Activated naive CD8-positive, alpha-beta T cell treated with anti-CD3 and anti-CD28 coated beads, Interleukin-2, amount 50 U/mL, for 24 hours (primary cell): ENCODE data around the gene GARRE1.
"Not testable (repeated sequence)": the region's sequence is repeated elsewhere in the genome, so short reads cannot be mapped to it uniquely, and the experiment has no call there.

ENCODE experiments used
- ATAC-seq: fragments of 150-1000 bp; cut with Tn5 transposase; one replicate; pipeline ENCODE4 v1.10.0; 2021
- DNase-seq: peaks from one replicate; pipeline ENCODE4 v3.0.0; 2021
- H3K27ac Mint-ChIP-seq: one replicate; pipeline ENCODE4 v1.8.0; 2021; ENCODE audit warnings: mild to moderate bottlenecking, mixed read lengths
- H3K27me3 Mint-ChIP-seq: one replicate; pipeline ENCODE4 v1.8.0; 2021; ENCODE audit warnings: mixed read lengths
- H3K36me3 Mint-ChIP-seq: one replicate; pipeline ENCODE4 v1.8.0; 2021; ENCODE audit warnings: low read depth, mixed read lengths
- H3K4me1 Mint-ChIP-seq: one replicate; pipeline ENCODE4 v1.8.0; 2021; ENCODE audit warnings: mixed read lengths
- H3K4me3 Mint-ChIP-seq: one replicate; pipeline ENCODE4 v1.8.0; 2021; ENCODE audit warnings: mild to moderate bottlenecking, moderate library complexity, mixed read lengths
- H3K9me3 Mint-ChIP-seq: one replicate; pipeline ENCODE4 v1.8.0; 2021; ENCODE audit warnings: mixed read lengths

Gene GARRE1

GRCh38 chr19:34254046-34254697, at the start of gene GARRE1:
Gene GARRE1 (plus strand): TSS chr19:34254554. CDS start chr19:34300474, 45,920 bp downstream.
- Mint-ChIP-seq H3K4me3 (peak within 1 kb of the TSS; percentile 88), H3K4me1 (peaks cover 30% of the 10 kb centered on the region), H3K27me3 (no peaks in the 10 kb centered on the region), H3K9me3 (no peaks in the 10 kb centered on the region), H3K27ac (peak within 1 kb of the TSS; percentile 90), H3K36me3 (peaks cover 3% of the 10 kb centered on the region)
- DNase-seq: peak; percentile 90
- peak; percentile 95 for ATAC-seq

DNA sequence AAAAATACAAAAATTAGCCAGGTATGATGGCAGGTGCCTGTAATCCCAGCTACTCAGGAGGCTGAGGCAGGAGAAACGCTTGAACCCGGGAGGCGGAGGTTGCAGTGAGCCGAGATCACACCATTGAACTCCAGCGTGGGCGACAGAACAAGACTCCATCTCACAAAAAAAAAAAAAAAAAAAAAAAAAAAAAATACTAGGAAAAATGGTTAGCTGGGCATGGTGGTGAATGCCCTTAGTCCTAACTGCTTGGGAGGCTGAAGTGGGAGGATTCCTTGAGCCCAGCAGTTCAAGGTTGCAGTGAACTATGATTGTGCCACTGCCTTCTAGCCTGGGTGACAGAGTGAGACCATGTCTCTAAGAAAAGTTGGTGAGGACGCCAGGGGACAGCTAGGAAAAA, 49.0 kb upstream of the GARRE1 start:
- DNase-seq, H3K4me1 Mint-ChIP-seq, H3K4me3 Mint-ChIP-seq, H3K9me3 Mint-ChIP-seq, H3K27me3 Mint-ChIP-seq, ATAC-seq, H3K27ac Mint-ChIP-seq: not testable (repeated sequence)
- H3K36me3 Mint-ChIP-seq: peaks cover 20% of the 10 kb centered on the region

- no peaks in the 10 kb centered on the region for H3K4me1 Mint-ChIP-seq
- no peak overlapping the region for H3K27ac Mint-ChIP-seq
- H3K36me3 Mint-ChIP-seq: peaks cover 13% of the 10 kb centered on the region
- ATAC-seq (no peak), DNase-seq (no peak)
- H3K27me3 Mint-ChIP-seq: no peaks in the 10 kb centered on the region
- H3K4me3 Mint-ChIP-seq: no peak overlapping the region
- no peaks in the 10 kb centered on the region for H3K9me3 Mint-ChIP-seq
Measured at GRCh38 chr19:34208291-34208884, 46.0 kb upstream of the GARRE1 start.

- Mint-ChIP-seq H3K4me1 (peaks cover 2% of the 10 kb centered on the region), H3K27ac (no peak overlapping the region), H3K36me3 (peaks cover 12% of the 10 kb centered on the region), H3K27me3 (no peaks in the 10 kb centered on the region), H3K9me3 (no peaks in the 10 kb centered on the region), H3K4me3 (no peak overlapping the region)
- DNase-seq: no peak
- ATAC-seq: no peak
Measured at GRCh38 chr19:34209726-34210125, 44.6 kb upstream of the GARRE1 start.

DNA sequence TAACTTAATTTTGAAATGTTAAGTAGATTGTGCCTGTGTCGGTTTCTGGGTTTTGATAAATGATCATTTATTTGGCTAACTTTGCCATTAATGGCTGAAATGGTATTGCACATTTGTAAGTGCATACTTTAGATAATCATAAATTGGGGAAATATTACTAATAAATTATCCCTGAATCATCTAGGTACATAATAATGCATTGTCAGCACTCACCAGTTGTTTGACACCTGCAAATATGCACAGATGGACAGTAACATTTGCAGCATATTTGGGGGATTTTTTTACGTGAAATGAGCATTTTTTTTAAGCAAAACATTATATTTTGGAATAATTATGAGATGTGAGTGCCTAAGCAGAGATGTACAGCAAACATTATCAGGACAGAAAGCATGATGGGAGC, 41.1 kb upstream of the GARRE1 start:
- Mint-ChIP-seq H3K27ac (no peak overlapping the region), H3K4me3 (no peak overlapping the region), H3K4me1 (peaks cover 19% of the 10 kb centered on the region), H3K27me3 (no peaks in the 10 kb centered on the region), H3K9me3 (no peaks in the 10 kb centered on the region), H3K36me3 (peaks cover 25% of the 10 kb centered on the region)
- ATAC-seq (no peak), DNase-seq (no peak)

GRCh38 chr19:34214040-34214439, 40.3 kb upstream of the GARRE1 start:
- Mint-ChIP-seq H3K4me1 (peaks cover 26% of the 10 kb centered on the region), H3K4me3 (no peak overlapping the region), H3K27me3 (no peaks in the 10 kb centered on the region), H3K9me3 (no peaks in the 10 kb centered on the region), H3K27ac (no peak overlapping the region), H3K36me3 (peaks cover 29% of the 10 kb centered on the region)
- ATAC-seq (no peak), DNase-seq (no peak)

DNA sequence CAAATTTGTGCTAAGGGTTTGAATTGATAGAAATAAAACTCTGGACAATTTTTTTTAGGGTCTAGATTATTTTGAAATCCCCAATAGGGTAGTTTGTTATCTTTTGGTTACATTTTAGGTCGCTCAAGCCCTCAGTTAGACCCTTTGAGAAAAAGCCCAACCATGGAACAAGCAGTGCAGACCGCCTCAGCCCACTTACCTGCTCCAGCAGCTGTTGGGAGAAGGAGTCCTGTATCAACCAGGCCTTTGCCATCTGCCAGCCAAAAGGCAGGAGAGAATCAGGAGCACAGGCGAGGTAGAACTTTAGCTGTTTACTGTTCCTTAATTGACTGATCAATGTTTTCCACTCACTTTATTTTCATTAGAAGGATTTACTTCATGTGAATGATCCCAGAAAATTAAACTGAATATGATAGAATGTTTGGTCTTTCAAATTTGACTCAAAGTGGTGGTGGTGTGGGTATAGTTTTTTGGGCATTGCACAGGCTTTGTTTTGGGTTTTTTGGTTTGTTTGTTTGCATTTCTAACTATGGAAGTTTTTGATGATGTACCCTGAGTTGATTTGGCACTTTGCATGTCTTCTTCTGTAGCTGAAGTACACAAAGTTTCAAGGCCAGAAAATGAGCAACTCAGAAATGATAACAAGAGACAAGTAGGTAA, 39.2 kb upstream of the GARRE1 start:
- no peak overlapping the region for H3K4me3 Mint-ChIP-seq
- ATAC-seq (no peak), DNase-seq (no peak)
- H3K4me1 Mint-ChIP-seq: peaks cover 29% of the 10 kb centered on the region
- H3K9me3 Mint-ChIP-seq: no peaks in the 10 kb centered on the region
- no peak overlapping the region for H3K27ac Mint-ChIP-seq
- peaks cover 35% of the 10 kb centered on the region for H3K36me3 Mint-ChIP-seq
- no peaks in the 10 kb centered on the region for H3K27me3 Mint-ChIP-seq

GRCh38 chr19:34215666-34216038, 38.7 kb upstream of the GARRE1 start:
- H3K4me1 Mint-ChIP-seq: peaks cover 29% of the 10 kb centered on the region
- no peak for DNase-seq
- H3K9me3 Mint-ChIP-seq: no peaks in the 10 kb centered on the region
- no peak overlapping the region for H3K27ac Mint-ChIP-seq
- no peak for ATAC-seq
- H3K27me3 Mint-ChIP-seq: no peaks in the 10 kb centered on the region
- H3K36me3 Mint-ChIP-seq: peaks cover 36% of the 10 kb centered on the region
- H3K4me3 Mint-ChIP-seq: no peak overlapping the region

- Mint-ChIP-seq H3K4me1 (peaks cover 29% of the 10 kb centered on the region), H3K36me3 (peaks cover 42% of the 10 kb centered on the region)
- H3K9me3 Mint-ChIP-seq, ATAC-seq, H3K4me3 Mint-ChIP-seq, H3K27ac Mint-ChIP-seq, DNase-seq, H3K27me3 Mint-ChIP-seq: not testable (repeated sequence)
Measured at GRCh38 chr19:34216745-34217219, 37.6 kb upstream of the GARRE1 start.

DNA sequence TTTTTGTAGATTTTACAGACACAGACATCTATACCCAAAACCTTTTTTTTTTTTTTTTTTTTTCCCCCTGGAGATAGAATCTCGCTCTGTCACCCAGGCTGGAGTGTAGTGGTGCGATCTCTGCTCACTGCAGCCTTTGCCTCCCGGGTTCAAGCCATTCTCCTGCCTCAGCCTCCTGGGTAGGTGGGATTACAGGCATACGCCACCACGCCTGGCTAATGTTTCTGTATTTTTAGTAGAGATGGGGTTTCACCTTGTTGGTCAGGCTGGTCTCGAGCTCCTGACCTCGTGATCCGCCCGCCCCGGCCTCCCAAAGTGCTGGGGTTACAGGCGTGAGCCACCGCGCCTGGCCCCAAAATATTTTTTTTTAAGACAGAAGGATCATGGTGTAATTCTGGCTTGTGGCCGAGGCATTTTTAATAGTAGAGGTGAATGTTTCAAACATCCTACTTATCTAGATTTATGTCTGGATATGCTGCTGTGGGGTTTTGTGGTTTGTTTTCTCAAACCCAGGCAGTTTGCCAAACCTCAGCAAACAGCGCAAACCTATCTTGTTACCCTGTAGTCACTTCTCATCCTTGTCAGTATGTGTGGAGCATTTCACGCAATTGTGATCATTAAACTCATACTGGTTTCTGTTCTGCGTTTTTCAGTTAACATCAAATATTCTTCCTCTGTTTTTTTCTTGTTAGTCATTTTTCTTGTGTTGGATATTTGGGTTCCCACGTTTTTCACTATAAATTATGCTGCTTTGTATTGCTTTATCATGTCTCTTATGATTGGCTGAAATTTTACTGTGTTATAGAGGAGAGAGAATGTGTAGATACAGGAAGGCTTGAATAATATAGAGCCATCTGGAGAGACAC, 36.2 kb upstream of the GARRE1 start:
- H3K9me3 Mint-ChIP-seq: no peaks in the 10 kb centered on the region
- no peaks in the 10 kb centered on the region for H3K27me3 Mint-ChIP-seq
- H3K4me1 Mint-ChIP-seq: peaks cover 31% of the 10 kb centered on the region
- peak overlapping the region; percentile 79 for H3K27ac Mint-ChIP-seq
- DNase-seq (peak; percentile 55), ATAC-seq (peak; percentile 91)
- peak overlapping the region; percentile 46 for H3K4me3 Mint-ChIP-seq
- peaks cover 55% of the 10 kb centered on the region for H3K36me3 Mint-ChIP-seq

GRCh38 chr19:34218818-34219164, 35.6 kb upstream of the GARRE1 start:
- ATAC-seq (no peak), DNase-seq (no peak)

GRCh38 chr19:34220472-34221063, 33.8 kb upstream of the GARRE1 start:
- Mint-ChIP-seq H3K36me3 (peaks cover 69% of the 10 kb centered on the region), H3K4me3 (no peak overlapping the region), H3K4me1 (peaks cover 52% of the 10 kb centered on the region), H3K9me3 (no peaks in the 10 kb centered on the region), H3K27me3 (no peaks in the 10 kb centered on the region), H3K27ac (no peak overlapping the region)
- ATAC-seq: no peak
- peak; percentile 78 for DNase-seq

More at GRCh38 chr19:34218818-34219164, 35.6 kb upstream of the GARRE1 start:
- no peaks in the 10 kb centered on the region for H3K27me3 Mint-ChIP-seq
- H3K9me3 Mint-ChIP-seq: no peaks in the 10 kb centered on the region
- H3K36me3 Mint-ChIP-seq: peaks cover 60% of the 10 kb centered on the region
- H3K27ac Mint-ChIP-seq: peak overlapping the region; percentile 79
- H3K4me3 Mint-ChIP-seq: peak overlapping the region; percentile 14
- H3K4me1 Mint-ChIP-seq: peaks cover 37% of the 10 kb centered on the region

DNA sequence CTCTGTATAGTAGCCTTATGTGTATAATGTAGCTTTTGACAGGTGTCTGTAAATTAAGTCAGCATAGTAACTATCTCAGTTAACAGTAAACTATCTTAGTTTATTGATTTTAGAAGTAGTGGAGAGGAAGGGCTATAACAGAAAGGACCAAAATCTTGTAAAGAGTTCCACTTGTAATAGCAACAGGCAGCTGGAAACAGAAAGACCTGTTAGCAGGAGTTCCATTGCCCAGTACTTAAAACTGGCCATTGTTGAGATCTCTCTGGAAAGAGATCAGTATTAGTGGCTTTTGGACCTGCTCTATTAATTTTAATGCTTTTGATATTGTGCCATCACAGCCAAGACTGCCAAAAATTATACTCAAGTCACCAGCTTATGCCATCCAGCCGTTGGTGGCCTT, 32.0 kb upstream of the GARRE1 start:
- Mint-ChIP-seq H3K4me1 (peaks cover 58% of the 10 kb centered on the region), H3K36me3 (peaks cover 72% of the 10 kb centered on the region), H3K4me3 (no peak overlapping the region), H3K27me3 (no peaks in the 10 kb centered on the region), H3K9me3 (no peaks in the 10 kb centered on the region), H3K27ac (no peak overlapping the region)
- DNase-seq: no peak
- no peak for ATAC-seq

DNA sequence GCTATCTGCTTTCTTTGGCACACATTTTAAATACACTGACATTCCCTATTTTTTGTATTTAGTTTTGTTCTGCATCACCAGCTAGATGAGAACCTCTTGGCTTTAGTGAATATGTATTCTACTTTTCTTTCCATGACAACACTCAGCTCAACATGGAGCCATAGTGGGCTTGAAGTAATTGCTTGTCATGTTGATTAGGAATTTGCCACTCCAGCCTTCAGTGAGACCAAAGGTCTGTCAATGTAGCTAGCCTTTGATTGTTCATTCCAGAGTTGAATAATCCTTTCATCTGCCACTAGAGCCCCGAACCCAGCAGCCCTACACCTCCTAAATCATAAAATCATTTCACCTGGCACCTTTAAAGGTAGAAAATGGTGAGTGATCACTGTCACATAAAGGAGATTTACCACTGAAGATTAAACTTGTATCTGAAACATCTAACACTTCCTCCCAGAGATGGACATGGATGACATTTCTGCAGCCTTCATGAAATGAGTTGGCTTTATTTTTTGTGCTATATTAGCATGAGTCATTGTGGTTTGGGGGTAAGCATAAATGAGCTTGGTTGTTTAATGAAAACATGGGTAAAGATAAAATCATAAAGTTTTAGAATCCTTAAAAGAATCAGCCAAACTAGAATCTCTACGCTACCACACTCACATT, 29.2 kb upstream of the GARRE1 start:
- no peaks in the 10 kb centered on the region for H3K27me3 Mint-ChIP-seq
- H3K9me3 Mint-ChIP-seq: no peaks in the 10 kb centered on the region
- peak; percentile 60 for ATAC-seq
- no peak for DNase-seq
- H3K4me1 Mint-ChIP-seq: peaks cover 44% of the 10 kb centered on the region
- H3K27ac Mint-ChIP-seq: peak overlapping the region; percentile 65
- H3K4me3 Mint-ChIP-seq: peak overlapping the region; percentile 7
- H3K36me3 Mint-ChIP-seq: peaks cover 71% of the 10 kb centered on the region
